NCI-H510A treated with DMSO at 0.1 percent for 48 hours (cell line): ENCODE data around the gene GPBP1L1.
"Not testable (repeated sequence)": the region's sequence is repeated elsewhere in the genome, so short reads cannot be mapped to it uniquely, and the experiment has no call there.

Source experiments
- DNase-seq: peaks from one replicate; lab custom pipeline; 2025; lab: John Stamatoyannopoulos, UW

Gene GPBP1L1

DNA sequence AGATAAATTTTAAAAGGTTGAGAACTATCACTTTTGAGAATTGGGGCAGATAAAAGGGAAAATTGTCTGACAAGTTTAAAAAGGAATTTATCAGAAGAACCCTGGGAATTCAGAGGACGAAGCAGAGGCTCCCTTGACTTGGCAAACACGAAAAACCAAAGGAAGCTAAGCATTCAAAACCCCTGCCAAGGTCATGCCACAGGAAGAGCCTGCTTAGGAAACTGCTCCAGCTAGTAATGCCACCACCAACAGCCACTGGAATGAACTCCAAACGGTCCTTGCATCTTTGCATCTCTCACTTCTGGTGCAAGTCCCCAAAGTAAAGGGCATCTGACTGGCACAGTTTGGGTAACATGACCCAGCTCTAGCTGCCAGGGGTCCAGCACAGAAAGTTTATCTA is 7.2 kb downstream of the GPBP1L1 start:
- no peak for DNase-seq

DNA sequence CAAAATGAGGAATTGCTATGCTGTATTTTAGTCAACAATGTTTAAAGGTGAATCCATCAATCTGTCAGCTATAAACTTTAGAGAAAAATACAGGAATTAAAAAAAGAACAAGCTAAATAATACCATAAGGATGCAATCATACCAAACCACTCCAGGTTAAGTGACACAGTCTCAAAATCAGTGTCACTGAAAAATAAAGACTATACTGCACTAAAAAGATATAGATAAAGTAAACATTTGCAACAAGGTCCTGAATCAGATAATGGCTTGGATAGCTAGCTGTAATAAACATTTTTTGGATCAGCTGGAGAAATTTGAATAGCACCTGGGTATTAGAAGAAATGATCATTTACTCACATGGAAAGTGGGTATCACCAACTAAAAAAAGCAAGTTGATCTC is 7.8 kb downstream of the GPBP1L1 start:
- DNase-seq: no peak

- no peak for DNase-seq
Observed at GRCh38 chr1:45677751-45678245, 8.5 kb downstream of the GPBP1L1 start.

GRCh38 chr1:45676553-45676952 is 9.8 kb downstream of the GPBP1L1 start:
- not testable (repeated sequence) for DNase-seq

- DNase-seq: no peak
Observed at GRCh38 chr1:45674478-45674877, 11.9 kb downstream of the GPBP1L1 start.

DNA sequence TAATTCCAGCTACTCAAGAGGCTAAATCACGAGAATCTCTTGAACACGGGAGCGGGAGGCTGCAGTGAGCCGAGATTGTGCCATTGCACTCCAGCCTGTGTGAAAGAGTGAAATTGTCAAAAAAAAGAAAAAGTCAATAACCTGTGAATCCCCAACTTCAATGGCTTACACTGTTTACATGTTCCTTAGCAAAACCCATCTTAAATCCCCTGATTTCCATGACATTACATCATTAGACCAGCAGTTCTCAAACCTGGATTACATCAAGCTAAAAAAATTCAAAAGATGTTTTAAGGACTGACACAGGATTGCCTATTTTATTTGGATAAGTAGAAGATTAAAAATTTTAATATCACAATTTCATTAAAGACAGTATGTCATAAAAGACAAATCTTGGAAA is 12.4 kb downstream of the GPBP1L1 start:
- DNase-seq: no peak

DNA sequence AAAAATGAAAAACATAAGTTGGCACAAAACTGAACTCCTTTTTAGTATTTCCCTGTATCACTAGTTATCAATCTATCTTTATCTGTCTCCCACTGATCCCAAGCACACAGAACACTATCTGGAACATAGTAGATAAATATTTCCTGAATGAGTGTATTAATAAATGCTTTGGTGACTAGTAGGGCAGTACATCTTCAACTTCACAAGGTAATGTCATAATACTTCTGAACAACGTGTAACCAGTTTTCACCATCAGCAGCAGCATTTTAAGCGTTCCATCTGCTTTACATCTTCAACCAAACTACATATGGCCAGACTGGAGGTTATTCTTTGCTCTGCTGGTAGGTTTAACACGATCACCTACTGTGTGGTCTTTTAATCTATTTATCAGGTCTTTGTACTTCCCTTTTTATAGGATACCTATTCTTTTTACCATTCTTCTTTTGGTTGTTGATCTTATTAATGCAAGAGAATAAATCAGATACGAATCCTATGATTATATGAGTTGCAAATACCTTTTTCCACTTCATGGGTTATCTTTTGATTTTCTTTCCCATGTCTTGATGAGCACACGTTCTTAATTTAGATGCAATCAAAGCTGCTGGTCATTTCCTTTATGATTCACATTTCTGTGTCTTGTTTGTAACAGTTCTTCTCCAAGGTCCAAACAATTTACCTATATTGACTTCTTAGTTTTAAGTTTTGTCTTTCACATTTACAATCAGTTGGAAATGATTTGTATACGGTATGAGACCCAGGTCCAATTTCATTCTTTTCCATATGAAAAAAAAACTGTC is 16.3 kb downstream of the GPBP1L1 start:
- DNase-seq: no peak

DNA sequence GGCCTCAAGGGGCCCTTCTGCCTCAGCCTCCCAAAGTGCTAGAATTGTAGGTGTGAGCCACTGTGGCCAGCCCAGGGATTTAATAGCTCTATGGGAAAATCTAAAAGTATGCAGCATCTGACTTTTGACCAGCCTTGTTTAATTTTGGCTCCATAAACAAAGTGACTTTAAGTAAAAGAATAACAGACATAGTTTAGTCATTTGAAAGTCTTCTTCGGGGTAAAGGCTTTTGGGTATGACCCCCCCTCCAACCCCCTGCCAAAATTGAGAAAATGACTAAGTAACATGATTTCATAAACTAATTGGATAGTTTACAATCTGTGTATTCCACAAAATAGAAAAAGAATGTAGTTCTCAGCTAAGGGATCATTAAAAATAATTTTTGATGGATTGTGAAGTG is 17.0 kb downstream of the GPBP1L1 start:
- no peak for DNase-seq

GRCh38 chr1:45668526-45668925 is 17.8 kb downstream of the GPBP1L1 start:
- no peak for DNase-seq

DNA sequence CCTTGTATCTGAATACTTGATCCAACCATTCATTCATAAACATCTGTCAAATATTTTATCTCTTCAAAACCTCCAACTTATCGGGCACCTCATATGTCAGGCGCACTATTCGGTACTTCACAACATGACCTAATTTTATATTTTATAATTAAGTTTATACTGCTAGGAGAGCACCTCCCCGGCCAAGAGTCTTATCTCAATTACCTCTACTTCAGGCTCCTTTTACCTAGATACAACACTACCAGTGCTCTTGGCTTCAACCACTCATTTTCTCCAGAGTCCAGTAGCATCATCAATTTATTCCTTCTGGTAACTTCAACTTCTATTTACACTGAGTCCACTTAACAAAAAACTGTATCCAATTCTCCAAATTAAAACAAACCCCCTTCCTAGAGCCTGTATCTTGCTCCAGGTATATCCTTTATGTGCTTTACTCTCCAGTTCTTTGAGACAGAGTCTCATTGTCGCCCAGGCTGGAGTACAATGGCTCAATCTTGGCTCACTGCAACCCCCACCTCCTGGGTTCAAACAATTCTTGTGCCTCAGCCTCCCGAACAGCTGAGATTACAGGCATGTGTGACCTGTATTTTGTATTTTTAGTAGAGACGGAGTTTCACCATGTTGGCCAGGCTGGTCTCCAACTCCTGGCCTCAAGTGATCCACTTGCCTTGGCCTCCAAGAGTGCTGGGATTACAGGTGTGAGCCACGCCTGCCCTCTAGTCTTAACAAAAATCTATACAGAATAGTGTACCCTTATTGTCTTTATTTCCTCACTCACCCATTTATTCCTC is 18.8 kb downstream of the GPBP1L1 start:
- no peak for DNase-seq

GRCh38 chr1:45666836-45667235 is 19.5 kb downstream of the GPBP1L1 start:
- no peak for DNase-seq

- no peak for DNase-seq
Observed at GRCh38 chr1:45660336-45660735, 26.0 kb downstream of the GPBP1L1 start.

GRCh38 chr1:45659222-45659621 is 27.1 kb downstream of the GPBP1L1 start:
- no peak for DNase-seq

GRCh38 chr1:45658171-45658570 is 28.2 kb downstream of the GPBP1L1 start:
- DNase-seq: no peak

- no peak for DNase-seq
Observed at GRCh38 chr1:45656573-45657226, 29.6 kb downstream of the GPBP1L1 start.

- DNase-seq: no peak
Observed at GRCh38 chr1:45654540-45655280, 31.6 kb downstream of the GPBP1L1 start.

DNA sequence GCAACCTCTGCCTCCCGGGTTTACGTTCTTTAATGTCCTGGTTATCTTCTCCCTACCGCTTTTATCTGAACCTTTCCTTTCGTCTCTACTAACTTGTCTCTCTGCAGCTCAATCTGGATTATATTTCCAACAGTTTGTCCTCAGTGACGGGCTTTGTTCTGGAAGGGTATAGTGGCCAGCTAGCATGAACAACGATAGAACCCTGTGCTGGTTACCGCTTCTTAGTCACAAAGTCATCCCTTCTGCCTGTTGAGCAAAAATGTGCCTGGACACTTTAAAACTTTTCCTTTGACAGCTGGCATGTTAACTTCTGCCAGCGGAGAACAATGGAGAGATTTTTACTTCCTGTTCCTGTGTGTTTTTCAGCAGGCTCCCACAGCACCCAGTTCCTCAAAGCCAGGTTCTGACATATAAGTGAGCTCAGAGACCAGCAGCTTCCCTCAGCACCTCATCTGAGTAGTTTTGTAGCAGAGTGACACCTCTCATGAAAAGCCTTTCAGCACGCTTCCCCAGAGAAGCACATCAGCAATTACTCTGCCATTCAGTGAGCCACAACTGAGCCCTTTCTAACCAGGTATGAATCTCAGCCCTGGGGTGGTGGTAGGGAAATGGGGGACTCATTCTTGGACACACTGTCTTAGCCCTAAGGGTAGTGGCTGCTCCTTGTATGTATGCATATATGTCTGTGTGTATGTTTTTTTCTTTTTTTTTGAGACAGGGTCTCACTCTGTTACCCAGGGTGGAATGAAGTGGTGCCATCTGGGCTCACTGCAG is 38.9 kb downstream of the GPBP1L1 start:
- no peak for DNase-seq

- DNase-seq: no peak
Observed at GRCh38 chr1:45644661-45645060, 41.7 kb downstream of the GPBP1L1 start.

GRCh38 chr1:45643978-45644377 is 42.4 kb downstream of the GPBP1L1 start:
- DNase-seq: no peak

GRCh38 chr1:45643321-45643720 is 43.0 kb downstream of the GPBP1L1 start:
- DNase-seq: no peak

DNA sequence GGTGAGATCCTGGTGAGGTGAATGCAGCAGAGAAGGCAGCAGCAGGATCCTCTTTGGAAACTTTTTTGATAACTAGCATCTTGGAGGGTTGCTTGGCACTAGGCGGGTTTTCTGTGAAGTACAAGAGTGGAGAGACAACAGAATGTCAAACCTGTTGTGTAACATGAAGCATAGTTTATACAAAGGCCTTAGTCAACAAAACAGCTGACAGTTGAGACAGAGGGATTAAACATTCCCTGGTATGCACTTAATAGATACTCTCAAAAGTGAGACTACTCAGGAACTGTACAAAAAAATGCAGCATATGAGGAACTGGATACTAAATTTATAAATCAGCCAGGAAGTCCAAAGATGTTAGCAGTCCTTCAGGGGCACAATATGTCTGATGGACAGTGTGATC is 46.0 kb downstream of the GPBP1L1 start:
- no peak for DNase-seq
